GM18909 (cell line): ENCODE measurements around the gene STX18.
A peak's percentile ranks its signal among the peaks of the same experiment; 100 is the strongest.
"Not testable (repeated sequence)": the region's sequence is repeated elsewhere in the genome, so short reads cannot be mapped to it uniquely, and the experiment has no call there.

Source experiments
- ATAC-seq: cut with Tn5 transposase; IDR thresholded peaks from one replicate; pipeline ENCODE4 v1.9.1; 2021; ENCODE audit warnings: mild to moderate bottlenecking; ENCODE audit not compliant: unreplicated experiment, poor library complexity

The STX18 gene

DNA sequence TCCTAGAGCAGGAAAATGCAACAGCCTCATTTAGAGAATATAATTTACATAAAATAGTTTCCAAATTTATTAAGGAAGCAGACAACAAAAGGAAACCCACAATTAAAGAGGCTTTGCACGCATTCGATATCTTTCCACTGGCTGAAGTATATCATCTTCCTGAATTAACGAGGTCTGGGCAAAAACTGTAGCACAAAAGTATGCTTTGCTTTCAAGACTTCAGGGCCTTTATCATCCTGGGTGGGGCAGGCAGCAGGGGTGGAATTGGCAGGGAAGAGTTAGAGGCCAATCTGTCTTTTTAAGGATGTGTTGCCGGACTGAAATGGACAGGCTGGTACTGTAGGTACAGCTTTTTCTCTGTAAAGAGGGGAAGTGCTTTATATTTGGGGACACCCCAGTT is 17.0 kb upstream of the STX18 start:
- no peak for ATAC-seq

DNA sequence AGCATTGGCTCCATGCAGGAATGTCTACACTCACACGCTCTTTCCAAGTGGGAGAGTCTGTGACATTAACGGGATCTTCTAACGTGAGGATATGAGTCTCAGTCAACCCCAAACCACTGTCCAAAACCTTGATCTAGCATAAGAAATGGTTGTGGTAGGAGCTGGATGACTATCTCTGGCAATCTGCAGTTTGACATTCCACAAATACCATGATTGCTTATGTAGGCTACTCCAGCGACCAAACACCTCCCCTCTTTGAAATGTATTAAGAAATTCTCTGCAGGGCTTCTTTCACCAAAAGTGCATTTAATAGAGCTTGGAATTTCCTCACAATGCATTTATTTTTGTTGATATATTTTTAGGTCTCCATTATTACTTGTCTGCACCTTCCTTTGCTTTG is 14.1 kb upstream of the STX18 start:
- ATAC-seq: no peak

DNA sequence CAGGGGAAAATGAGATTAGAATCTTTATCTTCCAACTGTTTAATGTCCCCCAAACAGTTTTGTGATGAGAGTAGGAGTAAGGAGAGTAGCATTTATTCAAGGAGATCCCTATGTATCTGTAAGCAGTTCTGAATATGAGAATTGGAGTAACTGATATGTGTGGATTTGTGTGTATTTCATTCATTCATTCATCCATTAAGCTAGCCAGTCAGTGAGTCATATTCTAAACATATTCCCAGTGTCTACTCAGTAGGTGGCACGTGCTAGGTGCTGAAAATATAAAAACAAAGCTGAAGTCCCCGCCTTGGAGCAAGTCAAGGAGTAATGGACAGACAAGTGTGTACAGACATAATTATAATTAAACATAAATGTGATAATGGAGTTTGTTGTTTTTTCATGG is 12.4 kb upstream of the STX18 start:
- ATAC-seq: no peak

DNA sequence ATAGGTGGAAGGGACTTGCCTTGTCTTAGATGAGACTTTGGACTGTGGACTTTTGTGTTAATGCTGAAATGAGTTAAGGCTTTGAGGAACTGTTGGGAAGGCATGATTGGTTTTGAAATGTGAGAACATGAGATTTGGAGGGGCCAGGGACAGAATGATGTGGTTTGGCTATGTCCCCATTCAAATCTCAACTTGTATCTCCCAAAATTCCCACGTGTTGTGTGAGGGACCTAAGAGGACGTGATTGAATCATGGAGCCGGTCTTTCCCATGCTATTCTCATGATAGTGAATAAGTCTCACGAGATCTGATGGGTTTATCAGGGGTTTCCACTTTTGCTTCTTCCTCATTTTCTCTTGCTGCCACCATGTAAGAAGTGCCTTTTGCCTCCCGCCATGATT is 10.2 kb upstream of the STX18 start:
- not testable (repeated sequence) for ATAC-seq

DNA sequence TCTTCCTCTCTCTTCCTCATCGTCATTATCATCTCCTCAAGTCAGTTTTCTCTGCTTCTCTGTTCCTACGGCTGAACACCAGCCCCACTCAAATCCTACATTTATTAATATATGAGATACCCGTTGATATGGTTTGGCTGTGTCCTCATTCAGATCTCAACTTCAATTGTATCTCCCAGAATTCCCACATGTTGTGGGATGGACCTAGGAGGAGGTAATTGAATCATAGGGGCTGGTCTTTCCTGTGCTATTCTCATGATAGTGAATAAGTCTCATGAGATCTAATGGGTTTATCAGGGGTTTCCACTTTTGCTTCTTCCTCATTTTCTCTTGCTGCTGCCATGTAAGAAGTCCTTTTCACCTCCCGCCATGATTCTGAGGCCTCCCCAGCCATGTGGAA is 8.3 kb upstream of the STX18 start:
- not testable (repeated sequence) for ATAC-seq

DNA sequence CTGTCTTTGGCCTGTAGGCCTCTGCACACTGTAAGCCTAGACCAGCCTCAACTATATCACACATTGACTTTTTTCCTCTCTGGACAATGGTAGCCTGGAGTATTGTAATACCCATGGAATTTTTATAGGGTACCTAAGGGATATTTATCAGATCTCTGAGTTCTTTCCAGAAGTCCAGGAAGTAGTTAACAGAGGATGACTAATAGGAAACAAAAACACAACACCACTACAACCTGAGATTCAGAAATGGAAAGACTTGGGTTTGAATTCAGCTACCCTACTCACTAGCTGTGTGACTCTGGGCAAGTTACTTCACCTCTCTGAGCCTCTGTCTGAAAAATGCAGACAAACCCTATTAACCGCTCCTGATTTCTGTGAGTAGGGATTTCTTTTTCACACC is 7.7 kb upstream of the STX18 start:
- ATAC-seq: no peak

DNA sequence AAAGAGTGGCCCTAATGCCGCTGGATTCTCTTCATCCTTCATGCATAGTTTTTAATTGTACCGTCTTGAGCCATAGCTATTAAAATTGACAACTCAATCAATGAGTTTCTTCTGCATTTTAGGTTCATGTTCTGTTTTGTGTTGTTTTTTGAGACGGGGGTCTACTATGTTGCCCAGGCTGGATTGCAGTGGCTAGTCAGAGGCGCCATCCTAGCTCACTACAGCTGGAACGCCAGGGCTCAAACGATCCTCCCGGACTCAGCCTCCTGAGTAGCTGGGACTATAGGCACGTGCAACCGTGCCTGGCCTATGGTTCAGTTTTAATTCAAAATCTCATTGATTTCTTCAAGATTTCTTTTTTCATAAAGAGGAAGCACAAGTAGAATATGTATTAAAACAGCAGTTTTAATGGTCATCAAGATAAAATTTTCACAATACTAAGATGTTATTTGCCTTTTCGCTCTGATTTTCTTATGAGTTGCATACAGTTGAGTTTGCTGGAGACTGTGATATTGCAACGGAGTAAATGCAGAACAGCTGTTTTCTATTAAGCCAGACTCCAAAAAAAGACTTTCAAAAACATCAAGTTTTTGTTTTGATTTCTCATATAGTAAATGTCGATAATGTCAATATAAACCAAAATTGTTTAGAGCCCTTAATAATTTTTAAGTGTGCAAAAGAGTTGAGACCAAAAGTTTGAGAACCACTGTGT is 1.1 kb upstream of the STX18 start:
- no peak for ATAC-seq

DNA sequence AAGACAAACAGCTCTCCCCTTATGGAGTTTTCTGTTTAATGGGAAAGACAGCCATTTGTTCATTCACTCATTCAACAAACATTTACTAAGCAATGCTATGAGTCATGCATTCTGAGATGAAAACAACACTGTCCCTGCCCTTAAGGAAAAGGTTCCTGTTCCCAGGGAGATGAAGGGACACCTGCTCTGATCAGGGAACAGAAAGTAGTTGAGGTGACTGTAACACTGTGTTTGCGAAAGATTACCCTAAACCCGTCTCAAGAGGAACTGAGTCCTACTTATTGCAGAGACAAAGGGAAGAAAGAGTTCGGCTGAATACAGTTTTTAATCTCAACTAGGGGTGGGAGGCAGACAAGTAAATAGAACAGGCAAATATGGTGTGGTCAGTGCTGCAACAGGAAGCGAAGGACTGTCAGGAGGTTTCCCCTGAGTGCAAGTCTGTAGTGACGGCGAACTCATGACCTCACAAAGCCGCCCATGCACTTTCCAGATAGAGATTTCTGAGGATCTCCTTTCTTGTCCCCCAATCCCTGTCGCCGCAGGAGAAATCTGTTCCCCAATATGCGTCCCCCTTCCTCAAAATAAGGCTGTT is 712 bp downstream of the STX18 start:
- peak; percentile 33 for ATAC-seq

DNA sequence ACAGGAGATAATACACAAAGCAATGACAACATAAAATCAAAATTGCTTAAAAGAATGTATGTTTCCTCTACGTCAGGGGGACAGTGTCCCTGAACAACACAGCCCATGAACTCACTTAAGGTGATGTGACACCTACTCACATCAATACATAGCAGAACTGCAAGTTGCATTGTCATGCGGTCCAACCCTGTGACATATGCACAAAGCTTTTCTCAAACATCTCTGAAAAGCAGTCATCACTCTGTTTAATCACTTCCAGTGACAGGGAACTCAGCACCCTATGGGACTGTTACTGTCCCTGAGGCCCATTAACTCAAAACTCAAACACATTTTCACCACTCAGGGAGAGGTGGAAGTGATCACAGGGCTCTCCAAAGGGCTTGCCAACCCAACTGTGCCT is 2.4 kb downstream of the STX18 start:
- ATAC-seq: no peak

DNA sequence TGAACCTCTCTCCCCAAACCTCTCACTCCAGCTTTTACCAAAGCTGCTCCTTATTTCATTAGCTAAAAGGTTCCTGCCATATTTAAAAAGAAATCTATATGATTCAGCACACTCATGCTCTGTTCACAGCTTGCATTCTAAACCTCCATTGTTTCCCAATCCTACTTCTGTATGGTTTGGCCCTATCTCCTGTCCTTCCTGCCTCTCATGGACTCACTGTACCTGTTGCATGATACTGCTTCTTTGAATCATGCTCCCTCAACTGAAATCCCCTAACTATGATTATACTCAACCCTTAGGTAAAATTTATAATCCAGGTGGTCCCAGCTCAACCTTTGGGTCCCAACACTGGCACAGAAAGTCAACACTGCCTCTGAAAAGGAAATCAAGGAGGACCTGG is 6.3 kb downstream of the STX18 start:
- no peak for ATAC-seq

DNA sequence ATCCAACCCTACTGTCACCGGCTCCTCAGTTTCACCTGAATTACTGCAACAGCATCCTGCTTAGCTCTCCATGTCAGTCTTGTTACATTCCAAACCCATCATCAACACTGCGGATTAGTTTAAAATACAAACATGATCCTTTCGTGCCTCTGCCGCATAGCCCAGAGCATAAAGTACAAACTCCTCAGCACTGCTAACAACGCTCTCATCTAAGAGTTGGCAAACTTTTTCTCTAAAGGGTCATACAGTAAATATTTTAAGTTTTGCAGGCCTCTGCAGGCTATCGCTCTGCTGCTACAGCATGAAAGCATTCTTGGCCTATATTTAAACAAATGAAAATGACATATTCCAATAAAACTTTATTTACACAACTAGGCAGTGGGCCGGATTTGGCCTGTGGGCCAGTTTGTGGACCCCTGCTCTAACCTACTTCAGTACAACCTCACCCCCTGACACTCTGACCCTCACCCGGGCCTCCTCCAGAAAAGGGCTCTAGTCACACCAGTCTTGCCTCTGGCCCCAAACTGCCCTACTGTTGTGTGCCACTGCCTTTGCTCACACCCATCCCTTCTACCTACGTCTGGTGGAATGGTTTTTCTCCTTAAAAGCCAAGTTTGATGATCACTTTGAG is 7.2 kb downstream of the STX18 start:
- ATAC-seq: no peak

DNA sequence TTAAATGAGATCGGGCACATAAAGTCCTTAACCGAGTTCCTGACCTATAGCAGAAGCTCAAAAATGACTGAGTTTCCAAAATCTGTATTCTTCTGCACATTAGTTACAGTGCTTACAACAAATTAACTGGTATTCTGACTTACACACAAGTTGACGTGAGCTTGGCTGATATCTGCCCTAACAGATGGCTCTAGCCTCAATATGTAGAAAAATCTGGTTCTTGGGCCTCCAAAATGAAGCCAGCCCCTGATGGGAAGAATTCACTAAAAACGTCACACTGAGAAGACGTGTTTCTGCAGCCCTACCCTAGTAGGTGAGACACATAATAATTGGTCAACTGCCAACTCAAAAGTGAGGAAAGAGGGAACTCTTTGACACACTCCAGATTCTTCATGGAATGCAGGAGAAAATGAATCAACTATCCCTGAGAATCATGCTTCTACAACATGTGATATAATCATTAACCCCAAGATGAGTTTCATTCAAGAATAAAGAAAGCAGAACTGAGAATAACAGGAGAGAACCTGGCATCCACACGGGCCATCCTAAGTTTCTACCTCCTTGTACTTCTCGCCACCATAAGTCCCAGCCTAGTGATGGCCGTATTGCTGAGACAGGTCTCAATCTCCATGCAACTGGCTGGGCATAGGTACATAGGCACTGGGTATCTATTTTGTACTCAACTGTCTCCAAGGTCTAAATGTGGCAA is 8.2 kb downstream of the STX18 start:
- ATAC-seq: no peak

DNA sequence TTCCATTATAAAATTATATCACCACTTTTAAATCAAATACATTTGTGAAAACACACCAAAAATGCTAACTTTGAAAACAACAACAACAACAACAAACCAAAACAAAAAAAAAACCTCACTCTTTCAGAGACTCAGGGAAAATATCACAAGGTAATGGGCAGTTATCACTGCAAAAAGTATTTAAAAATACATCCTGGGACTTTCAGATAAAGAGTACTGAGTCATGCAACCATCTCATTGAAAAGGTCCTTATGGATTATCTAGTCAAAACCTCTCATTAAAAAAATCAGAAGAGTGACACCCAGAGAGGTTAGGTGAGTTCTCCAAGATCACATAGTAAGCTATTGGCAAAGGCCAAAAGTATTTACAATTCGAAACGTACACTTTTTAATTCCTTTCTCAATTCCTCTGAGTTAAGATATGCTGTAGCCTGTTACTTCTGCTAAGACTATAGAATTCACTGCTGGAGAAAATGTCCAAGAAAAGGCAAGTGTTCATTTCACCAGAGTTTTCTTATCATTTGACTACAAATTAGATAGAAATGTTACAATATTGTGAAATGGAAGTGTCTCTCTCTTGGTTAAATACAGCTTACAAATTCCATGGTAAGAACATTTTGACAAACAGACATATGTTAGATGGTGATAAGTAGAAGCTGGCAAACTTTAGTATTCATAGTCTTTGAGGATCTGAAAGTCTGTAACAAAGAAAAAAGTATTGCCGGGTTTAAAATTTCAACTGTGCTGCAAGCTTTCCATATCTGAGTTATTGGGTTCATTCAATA is 9.3 kb downstream of the STX18 start:
- no peak for ATAC-seq

DNA sequence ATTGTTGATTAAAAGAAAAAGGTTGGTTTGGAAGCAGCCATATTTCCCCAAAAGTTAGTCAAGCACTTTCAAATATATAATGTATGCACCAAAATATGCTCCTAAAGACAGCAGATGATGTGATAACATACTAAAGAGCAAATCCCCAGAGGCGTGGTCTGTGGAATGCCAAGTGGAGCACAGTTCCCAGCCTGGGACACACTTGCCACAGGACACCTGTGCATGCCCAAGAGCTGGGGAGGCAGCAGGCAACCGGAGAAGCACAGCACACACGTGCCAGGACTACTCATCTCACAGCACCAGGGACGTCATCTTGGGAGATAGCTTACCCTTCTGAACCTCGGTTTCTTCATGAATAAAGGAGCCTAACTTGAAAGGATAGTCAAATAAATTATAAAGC is 12.5 kb downstream of the STX18 start:
- ATAC-seq: no peak

DNA sequence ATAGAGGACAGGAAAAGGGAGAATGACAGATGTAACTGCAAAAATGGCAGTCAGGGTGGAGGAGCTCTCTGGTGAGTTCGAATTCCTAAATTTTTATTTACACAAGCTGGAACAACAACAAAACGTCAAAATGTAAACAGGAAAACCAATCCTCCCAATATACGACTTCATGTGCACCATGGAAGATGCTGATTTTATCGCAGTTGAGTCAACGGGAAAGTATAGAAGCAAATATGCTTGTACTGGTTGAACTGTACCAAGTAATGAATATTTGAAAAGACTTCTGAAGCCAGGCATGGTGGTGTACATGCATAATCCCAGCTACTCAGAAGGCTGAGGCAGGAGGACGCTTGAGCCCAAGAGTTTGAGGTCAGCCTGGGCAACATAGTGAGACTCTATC is 15.4 kb downstream of the STX18 start:
- ATAC-seq: no peak

DNA sequence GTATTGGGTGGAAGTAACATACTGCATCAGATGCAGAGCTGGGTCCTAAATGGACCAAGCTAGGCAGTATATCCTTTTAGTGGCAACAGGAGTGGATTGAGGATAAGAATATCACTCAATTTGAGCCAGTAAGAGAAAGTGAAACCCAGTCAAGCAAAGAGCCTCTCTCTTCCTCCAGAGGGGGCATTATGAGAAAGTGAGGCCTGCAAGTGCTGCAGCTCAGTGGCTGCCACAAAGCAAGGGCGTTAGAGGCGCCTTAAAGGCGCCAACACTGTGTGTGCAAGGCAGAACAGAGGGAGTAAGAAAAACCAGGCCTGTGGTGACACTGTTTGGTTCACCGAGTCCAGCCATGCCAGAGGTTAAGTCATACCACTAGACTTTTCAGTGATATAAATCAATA is 17.5 kb downstream of the STX18 start:
- peak; percentile 94 for ATAC-seq

DNA sequence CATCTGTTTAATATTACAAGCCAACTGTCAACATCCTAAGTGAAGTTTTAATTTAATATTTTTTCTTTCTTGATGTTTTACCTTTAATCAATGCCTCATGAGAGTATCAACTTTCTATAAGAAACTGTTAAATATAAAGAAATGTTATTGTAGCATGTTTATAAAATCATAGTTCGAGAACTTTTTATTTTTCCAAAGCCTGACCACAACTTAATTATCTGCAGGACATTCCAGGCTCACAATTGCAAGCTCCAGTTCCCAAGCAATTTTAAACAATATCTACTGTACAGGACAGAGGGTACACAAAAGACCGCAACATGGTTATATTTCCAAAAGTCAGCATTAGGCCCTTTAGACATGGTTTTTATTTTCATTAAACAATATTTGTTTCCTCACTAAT is 20.1 kb downstream of the STX18 start:
- ATAC-seq: no peak

DNA sequence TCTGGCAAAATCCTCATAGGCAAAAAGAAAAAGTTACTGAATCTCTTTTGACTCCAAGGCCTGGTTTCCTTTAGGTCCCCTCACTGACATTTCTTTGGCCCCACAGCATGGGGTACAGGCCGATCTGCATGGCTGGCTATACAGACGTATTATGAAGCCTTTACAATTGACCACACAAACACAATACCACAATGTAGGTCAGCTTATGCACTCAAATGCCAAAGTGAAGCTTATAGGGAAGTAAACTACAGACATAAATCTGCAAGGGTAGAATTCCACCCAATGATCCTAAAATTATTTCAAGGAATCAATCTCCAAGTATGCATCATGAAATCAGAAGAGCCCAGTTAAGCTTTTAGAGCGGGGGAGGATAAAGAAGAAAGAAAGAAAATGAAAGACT is 20.7 kb downstream of the STX18 start:
- no peak for ATAC-seq

DNA sequence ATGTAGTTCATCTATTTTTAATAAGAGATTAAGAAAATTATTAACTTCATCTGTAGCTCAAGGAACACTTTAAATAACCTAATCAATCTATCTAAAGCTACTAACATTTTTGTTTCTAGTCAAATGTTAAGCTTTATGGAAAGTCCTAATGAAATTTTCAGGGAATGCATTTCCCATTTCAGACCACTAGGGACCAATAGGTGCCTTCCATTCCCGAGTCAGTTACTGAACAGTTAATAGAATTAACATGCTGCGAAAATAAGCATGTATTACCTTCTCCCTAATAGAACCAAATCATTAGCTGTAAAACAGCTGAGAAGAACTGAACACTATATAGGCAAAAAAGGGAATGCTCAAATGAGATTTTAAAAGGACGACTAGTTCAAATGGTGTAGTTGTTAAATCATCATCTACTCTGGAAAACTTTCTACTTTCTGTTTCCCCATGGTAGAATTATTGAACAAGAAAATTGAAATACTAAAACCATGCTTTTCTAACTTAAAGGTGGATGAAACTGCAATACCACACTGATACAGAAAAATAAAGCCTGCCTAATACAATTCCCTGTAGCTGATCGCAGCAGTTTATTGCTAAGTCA is 22.5 kb downstream of the STX18 start:
- ATAC-seq: no peak

DNA sequence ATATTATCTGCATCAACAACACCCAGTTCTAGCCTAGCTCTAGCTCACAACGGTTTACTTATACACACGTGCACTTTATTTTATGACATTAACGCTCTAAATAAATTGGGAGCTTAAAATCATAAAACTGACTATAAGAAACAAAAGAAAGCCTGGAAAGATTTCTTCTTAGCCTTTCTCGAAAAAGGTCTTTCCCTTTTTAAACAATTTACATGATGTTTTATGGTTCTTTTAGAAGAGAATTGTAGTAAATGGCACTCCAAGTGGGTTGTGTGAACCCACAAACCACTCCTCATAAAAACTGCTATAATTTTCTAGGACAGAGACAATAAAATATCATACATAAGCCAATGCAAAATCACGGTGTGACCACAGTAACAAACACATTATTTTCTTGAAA is 23.1 kb downstream of the STX18 start:
- no peak for ATAC-seq
